ENCODE results near the gene ZNF699.
"Not testable (repeated sequence)": the region's sequence is repeated elsewhere in the genome, so short reads cannot be mapped to it uniquely, and the experiment has no call there.

ZNF699 gene

DNA sequence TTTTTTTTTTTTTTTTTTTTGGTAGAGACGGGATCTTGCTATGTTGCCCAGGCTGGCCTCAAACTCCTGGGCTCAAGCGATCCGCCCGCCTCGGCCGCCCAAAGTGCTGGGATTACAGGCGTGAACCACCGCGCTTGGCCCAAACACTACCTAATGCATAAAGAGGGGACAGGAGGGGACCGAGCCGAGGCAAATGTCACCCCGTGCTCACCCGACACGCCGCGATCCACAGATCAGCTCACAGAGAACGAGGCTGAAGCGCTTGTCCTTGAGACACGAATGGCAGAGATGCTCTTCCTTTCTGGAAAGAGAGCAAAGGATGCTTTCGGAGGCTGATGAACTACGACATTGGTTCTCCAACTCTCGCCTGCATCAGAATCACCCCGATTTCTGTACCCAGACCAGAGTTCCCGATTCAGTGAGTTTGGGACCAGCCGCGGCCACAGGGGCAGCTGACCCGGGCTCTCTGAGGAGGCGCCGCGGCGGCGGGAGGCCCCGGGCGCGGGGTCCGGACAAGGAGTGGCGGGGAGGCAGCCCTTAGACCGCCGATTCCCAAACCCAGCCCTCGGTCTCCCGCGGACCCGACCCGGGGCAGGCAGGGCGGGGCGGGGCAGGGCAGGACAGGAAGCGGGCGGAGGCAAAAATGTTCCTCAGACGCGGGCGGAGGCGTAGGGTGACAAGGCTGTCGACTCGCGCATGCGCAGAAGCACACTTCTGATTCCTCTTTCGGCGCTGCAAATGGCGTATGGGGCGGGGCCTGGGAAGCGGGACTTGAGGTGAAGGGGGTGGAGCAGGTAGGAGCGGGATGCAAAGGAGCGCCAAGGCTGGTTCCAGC is at the start of gene ZNF699:
Gene ZNF699 (minus strand): TSS at position 700 of the 835 bp plus-strand sequence. CDS start 4,719 bp downstream, outside the sequence.
- peak; percentile 96 for DNase-seq

DNA sequence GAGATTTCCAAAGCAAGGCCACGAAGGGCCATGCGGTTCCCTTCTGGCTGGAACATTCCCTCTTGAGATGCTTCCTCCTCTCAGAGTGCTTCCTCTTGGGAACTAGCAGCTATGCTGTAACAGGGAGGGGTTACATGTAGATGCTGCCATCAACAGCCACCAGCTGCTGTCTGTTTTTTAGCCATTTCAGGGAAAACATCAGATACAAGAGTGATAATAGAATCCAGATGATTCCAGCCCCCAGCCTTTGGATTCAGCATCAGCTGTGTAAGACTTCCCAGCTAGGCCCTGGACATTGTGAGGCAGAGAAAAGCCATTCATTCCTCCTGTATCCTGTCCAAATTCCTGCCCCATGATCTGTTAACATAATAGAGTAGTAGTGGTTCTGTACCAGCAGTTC is 45.0 kb upstream of the ZNF699 start:
- DNase-seq: no peak

DNA sequence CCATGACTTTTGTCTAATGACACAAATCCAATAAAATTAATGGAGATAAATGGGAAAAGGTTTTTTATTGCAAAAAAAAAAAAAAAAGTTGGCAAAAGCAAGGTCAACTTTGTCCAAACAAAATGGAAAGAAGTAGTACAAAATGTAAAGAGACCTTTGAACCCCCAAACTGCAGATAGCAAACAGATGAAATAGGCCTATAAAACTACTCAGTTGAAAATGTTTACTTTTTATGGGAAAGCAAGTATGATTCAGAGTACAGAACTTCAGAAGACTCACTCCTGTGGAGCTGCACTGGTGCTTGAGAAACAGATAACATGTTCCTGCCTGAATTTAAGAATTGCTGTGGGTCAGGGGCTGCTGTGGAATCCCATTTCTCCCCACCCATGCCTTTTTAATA is 43.4 kb upstream of the ZNF699 start:
- DNase-seq: no peak

DNA sequence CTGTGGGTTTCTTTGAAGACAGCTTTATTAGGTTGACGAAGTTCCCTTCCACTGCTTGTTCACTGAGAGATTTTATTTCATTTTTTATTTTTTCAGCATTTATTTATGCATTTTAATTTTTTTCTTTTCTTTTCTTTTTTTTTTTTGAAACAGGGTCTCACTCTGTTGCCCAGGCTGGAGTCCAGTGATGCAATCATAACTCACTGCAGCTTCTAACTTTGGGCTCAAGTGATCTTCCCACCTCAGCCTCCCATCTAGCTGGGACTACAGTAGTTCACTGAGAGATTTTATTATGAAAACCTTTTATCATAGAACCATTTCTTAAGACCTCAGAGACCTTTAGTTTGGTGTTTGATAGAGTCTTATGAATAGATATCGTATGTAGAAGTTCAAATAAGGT is 42.9 kb upstream of the ZNF699 start:
- DNase-seq: no peak

DNA sequence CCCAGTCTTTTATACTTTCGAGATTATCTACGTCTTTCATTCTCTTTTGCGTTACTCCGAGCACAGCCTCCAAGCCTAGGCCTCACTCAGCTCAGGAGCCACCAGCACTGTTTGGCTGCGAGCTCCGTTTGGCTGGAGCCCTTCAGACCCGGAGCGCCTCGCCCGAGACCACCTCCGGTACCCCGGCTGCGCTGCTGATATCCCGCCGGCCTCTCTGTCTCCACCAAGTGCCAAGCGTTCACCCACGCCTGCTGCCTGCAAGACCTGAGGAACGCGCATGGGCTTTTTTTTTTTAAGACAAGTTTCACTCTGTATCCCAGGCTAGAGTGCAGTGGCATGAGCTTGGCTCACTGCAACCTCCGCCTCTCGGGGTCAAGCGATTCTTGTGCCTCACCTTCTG is 39.0 kb upstream of the ZNF699 start:
- DNase-seq: no peak

DNA sequence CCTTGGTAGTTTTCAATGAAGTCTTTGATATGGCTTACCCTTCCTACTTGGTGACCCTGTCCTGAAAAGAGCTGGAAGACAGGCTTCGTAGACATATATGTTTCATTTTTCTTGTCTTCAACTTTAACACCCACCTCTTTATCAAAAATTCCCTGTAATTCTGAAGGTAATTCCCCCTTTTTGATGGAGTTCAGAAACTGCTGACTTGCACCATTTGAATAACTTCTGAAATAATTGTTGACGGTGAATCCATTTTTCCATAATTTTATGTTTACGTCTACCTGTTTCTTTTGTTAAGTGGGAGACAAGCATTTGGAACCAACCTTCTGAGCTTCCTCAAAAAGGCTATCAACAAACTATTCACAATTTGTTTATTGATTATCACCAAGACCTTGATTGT is 38.6 kb upstream of the ZNF699 start:
- no peak for DNase-seq

DNA sequence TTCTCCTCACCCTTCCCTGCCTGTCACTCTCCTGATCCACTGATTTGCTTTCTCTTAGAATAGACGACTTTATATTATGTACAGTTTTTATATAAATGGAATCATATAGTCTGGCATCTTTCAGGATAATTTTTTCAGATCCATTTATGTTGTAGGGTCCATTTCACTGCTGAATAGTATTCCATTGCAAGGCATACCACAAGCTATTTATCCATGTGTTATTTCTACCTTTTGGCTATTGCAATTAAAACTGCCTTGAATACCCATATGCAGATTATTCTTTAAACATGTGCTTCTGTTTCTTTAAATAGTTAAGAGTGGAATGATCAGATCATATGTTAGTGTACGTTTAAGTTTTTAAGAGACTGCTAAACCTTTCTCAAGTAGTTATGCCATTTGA is 35.4 kb upstream of the ZNF699 start:
- no peak for DNase-seq

DNA sequence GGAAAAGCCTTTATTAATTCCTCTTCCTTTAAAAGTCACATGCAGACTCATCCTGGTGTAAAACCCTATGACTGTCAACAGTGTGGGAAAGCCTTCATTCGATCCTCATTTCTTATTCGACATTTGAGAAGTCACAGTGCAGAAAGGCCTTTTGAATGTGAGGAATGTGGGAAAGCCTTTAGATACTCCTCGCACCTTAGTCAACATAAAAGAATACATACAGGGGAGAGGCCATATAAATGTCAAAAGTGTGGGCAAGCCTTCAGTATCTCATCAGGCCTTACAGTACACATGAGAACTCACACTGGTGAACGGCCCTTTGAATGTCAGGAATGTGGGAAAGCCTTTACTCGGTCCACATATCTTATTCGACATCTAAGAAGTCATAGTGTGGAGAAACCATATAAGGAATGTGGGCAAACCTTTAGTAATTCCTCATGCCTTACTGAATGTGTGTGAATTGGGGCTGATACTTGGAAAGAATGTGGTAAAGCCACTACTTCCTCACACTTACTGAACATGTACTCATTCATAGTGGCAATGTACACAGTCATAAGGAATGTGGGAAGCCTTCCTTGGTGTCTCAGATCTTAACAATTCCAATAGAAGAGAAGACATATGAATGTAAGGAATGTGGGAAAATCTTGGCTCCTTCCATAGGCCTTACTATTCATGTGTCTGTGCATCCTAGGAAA is 33.1 kb upstream of the ZNF699 start:
- DNase-seq: no peak

DNA sequence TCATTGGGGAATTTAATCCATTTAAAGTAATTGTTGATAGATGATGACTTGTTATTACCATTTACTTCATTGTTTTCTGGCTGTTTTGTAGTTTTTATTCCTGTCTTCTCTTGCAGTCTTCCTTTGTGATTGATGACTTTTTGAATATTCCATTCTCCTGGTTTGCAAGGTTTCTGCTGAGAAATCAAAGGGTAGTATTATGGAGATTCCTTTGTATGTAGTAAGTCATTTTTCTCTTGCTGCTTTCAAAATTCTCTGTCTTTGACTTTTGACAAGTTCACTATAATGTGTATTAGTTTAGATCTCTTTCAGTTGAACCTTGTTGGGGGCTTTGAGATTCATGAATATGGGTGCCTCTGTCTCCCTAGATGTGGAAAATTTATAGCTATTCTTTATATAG is 20.4 kb upstream of the ZNF699 start:
- DNase-seq: no peak

DNA sequence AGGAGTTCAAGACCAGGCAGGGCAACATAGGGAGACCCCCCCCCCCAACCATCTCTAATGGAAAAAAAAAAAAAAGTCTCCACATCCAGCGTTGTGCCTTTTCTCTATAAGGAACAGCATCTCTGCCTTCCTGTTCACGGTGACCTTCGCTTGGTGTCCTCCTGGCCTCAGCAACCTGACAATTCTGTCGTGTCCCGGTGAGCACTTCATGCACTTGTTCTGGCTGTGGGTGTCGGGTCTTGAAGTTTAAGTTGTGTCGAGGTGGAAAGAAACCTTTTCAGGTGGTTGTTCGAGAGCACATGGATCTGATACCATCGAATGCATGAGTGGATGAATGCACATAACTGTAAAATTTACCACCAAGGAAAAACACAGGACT is 14.9 kb upstream of the ZNF699 start:
- no peak for DNase-seq

DNA sequence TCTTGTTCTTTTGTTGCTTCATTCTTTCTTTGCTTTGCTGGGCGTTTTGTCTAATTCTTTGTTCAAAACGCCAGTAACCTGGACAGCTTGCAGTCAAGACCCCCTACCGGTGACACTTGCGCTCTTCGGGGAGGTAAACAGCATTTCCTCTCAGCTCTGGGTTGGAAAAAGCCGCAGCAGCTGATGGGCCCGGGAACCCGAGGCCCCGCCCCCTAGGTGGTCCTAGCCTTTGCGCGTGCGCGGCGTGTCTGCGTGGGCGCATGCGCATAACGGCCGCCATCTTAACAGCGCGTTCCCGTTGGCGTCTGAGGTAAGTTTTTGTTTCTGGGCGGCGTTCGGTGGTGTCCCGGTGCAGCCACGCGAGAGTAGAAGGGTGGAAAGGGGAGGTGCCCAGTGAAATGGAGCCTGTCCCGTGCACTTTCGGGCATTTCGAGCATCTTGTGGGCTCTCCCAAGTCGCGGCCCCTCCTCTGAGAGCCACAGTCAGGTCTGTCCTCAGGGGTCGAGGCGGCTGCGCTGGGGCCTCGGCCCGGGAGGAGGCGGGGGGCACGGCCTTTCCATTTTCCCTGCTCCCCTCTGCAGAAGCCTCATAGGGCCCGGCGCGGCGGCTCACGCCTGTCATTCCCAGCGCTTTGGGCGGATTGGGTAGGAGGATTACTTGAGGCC is 14.4 kb upstream of the ZNF699 start, which contains the start of gene ZNF559:
Gene ZNF559 (plus strand): TSS at position 261 of the 665 bp plus-strand sequence. CDS start 14,371 bp downstream, outside the sequence.
- DNase-seq: peak; percentile 92

DNA sequence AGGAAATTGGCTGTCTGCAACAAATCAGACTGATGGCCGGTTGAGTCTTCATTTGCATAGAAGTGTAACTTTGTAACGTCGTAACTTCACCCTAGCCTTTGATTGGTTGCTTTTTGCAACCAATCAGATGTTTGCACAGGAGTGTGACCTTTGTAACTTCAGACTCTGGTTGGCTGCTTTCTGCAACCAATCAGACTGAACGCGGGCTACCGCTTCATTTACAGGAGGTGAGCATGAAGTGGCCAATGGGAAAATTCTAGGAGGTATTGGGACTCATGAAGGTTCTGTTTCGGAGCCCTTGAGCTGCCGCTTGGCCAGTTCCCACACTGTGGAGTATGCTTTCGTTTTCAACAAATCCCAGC is 13.9 kb upstream of the ZNF699 start:
- peak; percentile 74 for DNase-seq

DNA sequence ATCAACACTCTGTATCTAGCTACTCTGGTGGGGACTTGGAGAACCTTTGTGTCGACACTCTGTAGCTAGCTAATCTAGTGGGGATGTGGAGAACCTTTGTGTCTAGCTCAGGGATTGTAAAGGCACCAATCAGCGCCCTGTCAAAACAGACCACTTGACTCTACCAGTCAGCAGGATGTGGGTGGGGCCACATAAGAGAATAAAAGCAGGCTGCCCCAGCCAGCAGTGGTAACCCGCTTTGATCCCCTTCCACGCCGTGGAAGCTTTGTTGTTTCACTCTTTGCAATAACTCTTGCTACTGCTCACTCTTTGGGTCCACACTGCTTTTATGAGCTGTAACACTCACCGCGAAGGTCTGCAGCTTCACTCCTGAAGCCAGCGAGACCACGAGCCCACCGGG is 12.6 kb upstream of the ZNF699 start:
- DNase-seq: not testable (repeated sequence)

DNA sequence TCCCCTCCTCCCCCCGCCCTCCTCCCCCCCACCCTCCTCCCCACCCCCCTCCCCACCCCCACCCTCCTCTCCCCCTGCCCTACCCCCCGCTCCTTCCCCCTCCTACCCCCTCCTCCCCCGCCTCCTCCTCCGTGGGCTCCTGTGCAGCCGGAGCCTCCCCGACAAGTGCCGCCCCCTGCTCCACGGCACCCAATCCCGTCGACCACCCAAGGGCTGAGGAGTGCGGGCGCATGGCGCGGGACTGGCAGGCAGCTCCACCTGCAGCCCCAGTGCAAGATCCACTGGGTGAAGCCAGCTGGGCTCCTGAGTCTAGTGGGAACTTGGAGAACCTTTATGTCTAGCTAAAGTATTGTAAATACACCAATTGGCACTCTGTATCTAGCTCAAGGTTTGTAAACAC is 12.1 kb upstream of the ZNF699 start:
- not testable (repeated sequence) for DNase-seq

DNA sequence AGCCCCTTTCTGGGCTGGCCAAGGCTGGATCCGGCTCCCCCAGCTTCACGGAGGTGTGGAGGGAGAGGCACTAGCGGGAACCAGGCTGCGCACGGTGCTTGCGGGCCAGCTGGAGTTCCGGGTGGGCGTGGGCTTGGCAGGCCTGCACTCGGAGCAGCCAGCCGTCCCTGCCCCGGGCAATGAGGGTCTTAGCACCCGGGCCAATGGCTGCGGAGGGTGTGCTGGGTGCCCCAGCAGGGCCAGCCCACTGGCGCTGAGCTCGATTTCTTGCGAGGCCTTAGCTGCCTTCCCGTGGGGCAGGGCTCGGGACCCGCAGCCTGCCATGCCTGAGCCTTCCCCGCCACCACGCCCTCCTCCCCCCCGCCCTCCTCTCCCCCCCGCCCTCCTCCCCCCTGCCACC is 11.7 kb upstream of the ZNF699 start:
- DNase-seq: no peak

DNA sequence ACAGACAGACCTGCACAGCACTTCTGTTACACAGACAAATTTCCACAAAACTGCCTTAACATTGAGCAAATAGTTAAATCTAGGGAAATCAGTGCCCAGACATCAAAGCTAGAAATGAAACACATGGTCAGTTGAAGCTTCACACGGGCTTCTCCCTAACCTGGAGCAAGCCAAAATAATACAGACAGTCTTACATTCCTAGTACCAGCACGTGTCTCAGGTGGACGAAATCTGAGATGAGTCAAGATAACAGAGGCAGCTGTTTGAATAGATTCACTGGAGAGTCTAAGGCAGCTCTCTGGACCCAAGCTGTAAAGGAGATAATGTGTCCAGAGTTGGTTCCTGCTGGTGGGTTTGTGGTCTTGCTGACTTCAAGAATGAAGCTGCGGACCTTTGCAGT is 4.1 kb upstream of the ZNF699 start:
- no peak for DNase-seq

DNA sequence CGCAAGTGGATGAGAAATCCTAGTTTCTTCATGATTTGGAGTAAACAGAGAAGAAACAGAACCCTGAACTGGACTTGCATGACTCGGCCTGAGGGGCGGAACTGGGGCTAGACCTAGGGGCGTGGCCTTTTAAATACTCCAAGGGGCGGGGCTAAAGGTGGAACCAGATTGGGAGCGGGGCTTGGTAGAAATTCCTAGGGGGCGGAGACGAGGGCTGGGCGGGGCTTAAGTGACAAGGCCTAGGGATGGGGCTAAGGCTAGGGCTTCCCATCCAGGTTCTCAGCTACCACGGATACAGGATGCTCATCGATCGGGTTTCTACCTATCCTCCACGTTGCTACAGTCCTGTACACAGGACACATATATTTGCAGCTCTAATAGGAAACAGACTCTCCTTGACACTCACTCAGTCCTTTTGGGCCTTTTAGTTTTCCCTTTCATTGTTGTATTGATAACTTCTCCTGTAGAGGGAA is 372 bp upstream of the ZNF699 start:
- DNase-seq: peak; percentile 92

DNA sequence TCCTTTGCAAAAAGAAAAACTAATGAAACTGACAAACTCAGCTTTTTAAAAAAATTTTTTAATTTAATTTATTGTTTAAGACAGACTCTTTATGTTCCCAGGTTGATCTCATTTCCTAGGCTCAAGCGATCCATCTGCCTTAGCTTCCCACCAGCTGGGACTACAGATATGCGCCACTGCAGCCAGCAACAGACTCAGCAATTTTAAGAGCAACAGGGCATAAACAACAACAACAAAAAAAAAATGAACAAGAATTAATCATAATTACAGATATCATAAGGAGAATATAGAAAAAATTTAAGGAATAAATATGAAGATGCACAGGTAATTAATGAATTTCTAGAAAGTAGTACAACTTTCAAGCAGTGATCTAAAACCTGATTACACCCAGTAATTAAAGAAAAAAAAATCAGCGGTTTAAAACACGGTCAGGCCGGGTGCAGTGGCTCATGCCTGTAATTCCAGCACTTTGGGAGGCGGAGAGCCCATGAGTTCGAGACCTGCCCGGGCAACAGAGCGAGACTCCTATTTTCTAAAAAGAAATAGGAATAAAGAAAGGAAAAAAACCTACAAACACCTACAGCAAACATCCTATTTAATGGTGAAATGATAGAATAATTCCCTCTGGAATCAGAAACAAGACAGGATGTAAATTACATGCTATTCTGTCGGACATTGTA is 1.4 kb downstream of the ZNF699 start:
- DNase-seq: no peak

DNA sequence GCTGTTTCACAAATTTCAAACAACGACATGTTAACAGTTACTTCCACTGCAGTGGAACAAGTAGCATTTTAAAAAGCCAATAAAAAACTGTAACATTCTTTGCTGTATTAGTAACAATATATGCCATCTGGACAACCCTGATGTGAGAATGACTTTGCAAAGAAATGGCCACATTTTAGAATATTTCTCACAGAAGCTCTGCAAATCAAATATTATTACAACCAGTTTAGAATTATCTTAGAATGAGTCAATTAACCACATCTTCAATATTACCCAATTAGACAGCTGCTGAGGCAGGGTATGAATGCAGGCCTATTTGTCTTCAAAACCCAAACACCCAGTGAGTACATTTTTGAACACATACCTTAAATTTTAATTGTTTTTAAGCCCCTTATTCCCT is 3.2 kb downstream of the ZNF699 start:
- DNase-seq: no peak

DNA sequence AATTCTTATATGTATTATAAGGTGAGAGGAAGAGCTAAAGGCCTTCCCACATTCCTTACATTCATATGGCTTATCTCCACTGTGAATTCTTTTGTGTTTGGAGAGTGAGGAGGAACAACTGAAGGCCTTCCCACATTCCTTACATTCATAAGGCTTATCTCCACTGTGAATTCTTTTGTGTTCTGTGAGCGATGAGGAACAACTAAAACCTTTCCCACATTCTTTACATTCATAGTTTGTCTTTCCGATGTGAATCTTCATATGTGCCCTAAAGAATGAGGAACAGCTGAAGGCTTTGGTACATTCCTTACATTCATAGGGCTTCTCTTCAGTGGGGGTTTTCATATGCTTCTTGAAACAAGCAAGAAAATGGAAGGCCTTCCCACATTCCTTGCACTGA is 13.3 kb downstream of the ZNF699 start:
- DNase-seq: no peak

DNA sequence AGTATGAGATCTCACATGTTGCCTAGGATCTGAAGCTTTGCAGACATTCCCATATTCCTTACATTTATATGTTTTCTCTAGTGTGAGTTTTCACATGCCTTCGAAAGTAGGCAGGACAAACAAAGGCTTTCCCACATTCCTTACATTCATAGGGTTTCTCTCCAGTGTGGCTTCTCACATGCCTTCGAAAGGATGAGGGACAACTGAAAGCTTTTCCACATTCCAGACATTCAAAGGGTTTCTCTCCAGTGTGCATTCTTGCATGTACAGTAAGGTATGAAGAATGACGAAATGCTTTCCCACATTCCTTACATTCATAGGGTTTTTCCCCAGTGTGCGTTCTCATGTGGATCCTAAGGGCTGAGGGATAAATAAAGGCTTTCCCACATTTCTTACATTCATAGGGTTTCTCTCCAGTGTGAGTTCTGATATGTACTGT is 14.2 kb downstream of the ZNF699 start:
- DNase-seq: no peak

DNA sequence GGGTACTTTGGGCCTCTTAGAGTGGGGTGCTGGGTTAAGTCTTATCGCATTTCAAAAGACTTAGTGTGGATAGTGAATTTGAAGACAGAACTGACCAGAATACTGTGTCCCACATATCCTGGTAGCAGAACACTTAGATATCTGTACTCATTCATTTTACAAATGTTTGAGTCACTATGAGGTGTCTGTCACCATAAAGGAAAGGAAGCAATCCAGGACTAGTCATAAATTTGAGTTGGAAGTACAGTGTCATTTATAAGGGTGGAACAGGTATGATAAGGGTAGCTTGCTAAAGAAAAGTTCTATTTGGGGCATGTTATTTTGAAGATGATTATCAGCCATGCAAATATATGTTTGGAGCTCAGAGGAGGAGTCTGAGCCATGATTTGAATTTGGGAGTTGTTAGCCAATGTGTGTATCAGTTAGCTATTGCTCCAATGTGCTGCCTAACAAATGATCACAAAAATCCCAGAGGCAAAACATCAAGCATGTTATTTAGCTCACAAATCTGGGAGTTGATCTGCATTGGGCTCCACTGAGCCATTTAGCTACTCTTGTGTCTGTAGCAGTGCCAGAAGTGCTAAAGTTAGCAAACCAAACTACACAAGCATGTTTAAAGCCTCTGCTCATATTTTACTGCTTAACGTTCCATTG is 20.3 kb downstream of the ZNF699 start:
- DNase-seq: no peak

DNA sequence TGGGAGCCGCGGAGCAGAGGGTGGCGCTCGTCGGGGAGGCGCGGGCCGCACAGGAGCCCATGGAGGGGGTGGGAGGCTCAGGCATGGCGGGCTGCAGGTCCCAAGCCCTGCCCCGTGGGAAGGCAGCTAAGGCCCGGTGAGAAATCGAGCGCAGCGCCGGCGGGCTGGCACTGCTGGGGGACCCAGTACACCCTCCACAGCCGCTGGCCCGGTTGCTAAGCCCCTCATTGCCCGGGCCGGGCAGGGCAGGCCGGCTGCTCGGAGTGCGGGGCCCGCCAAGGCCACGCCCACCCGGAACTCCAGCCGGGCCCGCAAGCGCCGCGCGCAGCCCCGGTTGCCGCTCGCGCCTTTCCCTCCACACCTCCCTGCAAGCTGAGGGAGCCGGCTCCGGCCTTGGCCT is 26.2 kb downstream of the ZNF699 start:
- not testable (repeated sequence) for DNase-seq

Measured in NCI-H774 (cell line).